Measurements from ENCODE around the gene KCNH3.

DNA sequence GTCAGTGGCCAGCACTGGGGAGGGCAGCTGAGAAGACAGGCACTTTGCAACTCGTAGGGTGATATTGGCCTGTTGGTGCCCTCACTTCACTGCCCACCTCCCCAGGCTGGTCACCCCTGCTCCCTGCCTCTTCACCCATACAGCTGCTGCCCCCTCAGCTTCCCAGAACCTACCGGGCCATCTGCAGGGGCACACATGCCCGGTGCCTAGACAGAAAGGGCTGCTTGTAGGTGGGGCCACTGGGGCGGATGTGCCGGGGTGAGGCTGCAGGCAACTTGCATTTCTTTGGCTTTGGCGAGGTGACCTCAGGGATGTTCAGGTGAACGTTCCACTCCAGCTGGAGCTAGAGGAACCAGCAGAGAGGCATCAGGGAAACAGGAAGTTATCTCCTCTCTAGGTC is 49.5 kb downstream of the KCNH3 start:
- TF ChIP-seq, protein P1, sequence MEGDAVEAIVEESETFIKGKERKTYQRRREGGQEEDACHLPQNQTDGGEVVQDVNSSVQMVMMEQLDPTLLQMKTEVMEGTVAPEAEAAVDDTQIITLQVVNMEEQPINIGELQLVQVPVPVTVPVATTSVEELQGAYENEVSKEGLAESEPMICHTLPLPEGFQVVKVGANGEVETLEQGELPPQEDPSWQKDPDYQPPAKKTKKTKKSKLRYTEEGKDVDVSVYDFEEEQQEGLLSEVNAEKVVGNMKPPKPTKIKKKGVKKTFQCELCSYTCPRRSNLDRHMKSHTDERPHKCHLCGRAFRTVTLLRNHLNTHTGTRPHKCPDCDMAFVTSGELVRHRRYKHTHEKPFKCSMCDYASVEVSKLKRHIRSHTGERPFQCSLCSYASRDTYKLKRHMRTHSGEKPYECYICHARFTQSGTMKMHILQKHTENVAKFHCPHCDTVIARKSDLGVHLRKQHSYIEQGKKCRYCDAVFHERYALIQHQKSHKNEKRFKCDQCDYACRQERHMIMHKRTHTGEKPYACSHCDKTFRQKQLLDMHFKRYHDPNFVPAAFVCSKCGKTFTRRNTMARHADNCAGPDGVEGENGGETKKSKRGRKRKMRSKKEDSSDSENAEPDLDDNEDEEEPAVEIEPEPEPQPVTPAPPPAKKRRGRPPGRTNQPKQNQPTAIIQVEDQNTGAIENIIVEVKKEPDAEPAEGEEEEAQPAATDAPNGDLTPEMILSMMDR (IDR thresholded peaks at IDR 0.05; ENCODE audit: low read length) = no peak
- TF ChIP-seq EZH2 (optimal IDR thresholded peaks at IDR 0.05; ENCODE audit: low read depth, low read length) = no peak
